Brain microvascular endothelial cell (primary cell): ENCODE results near the gene ARHGAP24.

ENCODE experiments used
- DNase-seq: peaks from one replicate; pipeline ENCODE4 v3.0.0-alpha.2; 2020
- H3K27ac ChIP-seq: fragments of 250-450 bp; sonication (Bioruptor Pico); 2 replicates; pipeline ENCODE4 v1.5.1; 2020; ENCODE audit warnings: mild to moderate bottlenecking, moderate library complexity
- H3K27me3 ChIP-seq: fragments of 250-450 bp; sonication (Bioruptor Pico); replicated peaks from 2 replicates; pipeline ENCODE4 v1.5.1; 2020; ENCODE audit warnings: mild to moderate bottlenecking
- H3K36me3 ChIP-seq: fragments of 250-450 bp; sonication (Bioruptor Pico); replicated peaks from 2 replicates; pipeline ENCODE4 v1.5.1; 2020; ENCODE audit warnings: mild to moderate bottlenecking
- H3K4me3 ChIP-seq: 2 replicates; pipeline ENCODE4 v1.5.1; 2011; ENCODE audit warnings: low read depth, mild to moderate bottlenecking, control low read depth, low read length, moderate library complexity
- in situ Hi-C: cut with HindIII; loops from 2 replicates; pipeline ENCODE4 v1.10.0; 2017; ENCODE audit warnings: low sequenced_read_pairs, low pct_ligation_motif_present
- TF ChIP-seq, protein P1 (sequence below): IDR thresholded peaks from 2 replicates; pipeline ENCODE4 v1.5.1; 2011; ENCODE audit warnings: low read depth, mild to moderate bottlenecking, moderate library complexity, low read length, control low read depth, inconsistent platforms; ENCODE audit errors: missing control alignments

The ARHGAP24 gene

DNA sequence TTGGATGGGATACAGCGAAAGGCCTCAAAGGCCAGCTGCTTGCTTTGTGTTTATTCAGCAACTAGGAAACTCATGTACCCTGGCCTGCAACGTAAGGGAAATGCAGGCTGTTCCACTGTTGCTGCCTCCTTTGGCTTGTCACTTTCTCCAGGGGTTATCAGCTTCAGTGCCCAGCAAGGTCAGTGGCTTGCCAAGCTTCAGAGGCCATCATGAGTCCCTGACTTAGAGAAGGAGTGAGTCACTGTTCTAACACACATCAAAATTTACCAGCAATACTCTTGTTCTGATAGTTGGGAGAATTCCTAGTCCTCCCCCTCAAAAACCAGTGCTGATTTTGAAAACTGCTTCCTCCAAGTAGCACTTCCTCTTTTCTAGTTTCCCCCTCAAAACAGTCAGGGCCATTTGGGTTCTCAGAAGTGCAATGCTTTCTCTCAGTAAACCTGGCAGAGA lies 250.8 kb downstream of the ARHGAP24 start:
- in situ Hi-C loops = no loop called here
- no peak overlapping the region for H3K4me3 ChIP-seq
- H3K27ac ChIP-seq = no peak overlapping the region
- no peaks in the 10 kb centered on the region for H3K27me3 ChIP-seq
- no peaks in the 10 kb centered on the region for H3K36me3 ChIP-seq
- DNase-seq = no peak
- TF ChIP-seq, protein P1, sequence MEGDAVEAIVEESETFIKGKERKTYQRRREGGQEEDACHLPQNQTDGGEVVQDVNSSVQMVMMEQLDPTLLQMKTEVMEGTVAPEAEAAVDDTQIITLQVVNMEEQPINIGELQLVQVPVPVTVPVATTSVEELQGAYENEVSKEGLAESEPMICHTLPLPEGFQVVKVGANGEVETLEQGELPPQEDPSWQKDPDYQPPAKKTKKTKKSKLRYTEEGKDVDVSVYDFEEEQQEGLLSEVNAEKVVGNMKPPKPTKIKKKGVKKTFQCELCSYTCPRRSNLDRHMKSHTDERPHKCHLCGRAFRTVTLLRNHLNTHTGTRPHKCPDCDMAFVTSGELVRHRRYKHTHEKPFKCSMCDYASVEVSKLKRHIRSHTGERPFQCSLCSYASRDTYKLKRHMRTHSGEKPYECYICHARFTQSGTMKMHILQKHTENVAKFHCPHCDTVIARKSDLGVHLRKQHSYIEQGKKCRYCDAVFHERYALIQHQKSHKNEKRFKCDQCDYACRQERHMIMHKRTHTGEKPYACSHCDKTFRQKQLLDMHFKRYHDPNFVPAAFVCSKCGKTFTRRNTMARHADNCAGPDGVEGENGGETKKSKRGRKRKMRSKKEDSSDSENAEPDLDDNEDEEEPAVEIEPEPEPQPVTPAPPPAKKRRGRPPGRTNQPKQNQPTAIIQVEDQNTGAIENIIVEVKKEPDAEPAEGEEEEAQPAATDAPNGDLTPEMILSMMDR = no peak

DNA sequence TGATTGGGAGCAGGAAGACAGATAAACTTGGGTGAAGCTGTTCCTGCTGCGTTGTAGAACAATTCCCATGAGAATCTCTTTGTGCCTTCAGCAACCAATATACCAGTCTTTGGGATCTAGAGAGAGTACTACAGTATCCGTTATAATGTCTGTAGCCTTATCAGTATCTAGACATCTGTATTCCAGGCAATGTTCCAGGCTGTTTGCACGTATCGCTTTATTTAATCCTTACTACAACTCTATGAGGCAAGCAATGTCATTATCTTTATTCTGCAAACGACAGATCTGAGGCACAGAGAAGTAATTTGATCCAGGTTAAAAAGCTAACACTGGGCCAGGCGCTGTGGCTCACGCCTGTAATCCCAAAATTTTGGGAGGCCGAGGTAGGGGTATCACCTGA lies 251.6 kb downstream of the ARHGAP24 start:
- DNase-seq = no peak
- H3K4me3 ChIP-seq = no peak overlapping the region
- no peaks in the 10 kb centered on the region for H3K27me3 ChIP-seq
- H3K27ac ChIP-seq = no peak overlapping the region
- TF ChIP-seq, protein P1 = no peak
- in situ Hi-C loops = no loop called here
- H3K36me3 ChIP-seq = no peaks in the 10 kb centered on the region

DNA sequence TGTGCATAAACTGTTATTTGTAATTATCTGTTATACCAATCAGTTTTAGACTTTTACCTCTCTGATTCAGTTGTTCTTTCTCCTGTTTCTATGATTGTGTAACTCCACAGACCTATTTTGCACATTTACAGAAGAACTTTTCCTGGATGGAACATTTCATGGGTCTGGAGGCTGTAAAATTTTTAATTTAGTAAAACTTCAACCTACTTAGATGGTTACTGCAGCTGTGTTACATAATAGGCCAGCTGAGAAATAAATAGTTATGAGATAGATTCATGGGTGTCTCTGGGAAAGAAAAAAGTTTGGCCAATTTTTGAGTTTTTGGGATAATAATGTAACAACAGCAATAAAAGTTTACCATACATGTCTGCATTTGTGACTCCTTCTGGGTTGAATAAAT lies 253.5 kb downstream of the ARHGAP24 start:
- TF ChIP-seq, protein P1 = no peak
- Histone ChIP-seq H3K4me3 (no peak overlapping the region), H3K27ac (no peak overlapping the region), H3K27me3 (no peaks in the 10 kb centered on the region), H3K36me3 (no peaks in the 10 kb centered on the region)
- in situ Hi-C loops = no loop called here
- no peak for DNase-seq

DNA sequence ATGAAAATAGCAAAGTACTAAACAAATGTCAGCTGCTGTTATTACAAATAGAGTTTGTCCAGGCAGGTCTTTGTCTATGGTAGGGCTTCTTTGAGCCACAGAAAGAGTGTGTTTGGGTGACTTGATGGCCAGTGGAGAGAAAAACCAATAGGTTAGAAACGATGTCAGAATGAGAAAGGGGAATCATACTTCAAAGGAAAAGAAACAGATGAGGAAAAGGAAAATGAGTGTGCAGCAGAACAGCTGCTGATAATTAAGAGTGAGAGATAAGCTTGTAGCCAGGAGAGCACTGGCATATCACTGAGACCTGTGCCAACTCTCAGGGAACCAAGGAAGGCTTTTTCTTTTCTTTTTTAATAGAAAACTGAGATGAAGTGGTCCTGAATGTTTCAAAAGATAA lies 257.2 kb downstream of the ARHGAP24 start:
- TF ChIP-seq, protein P1 = no peak
- H3K27ac ChIP-seq = no peak overlapping the region
- H3K4me3 ChIP-seq = no peak overlapping the region
- H3K36me3 ChIP-seq = no peaks in the 10 kb centered on the region
- in situ Hi-C loops = no loop called here
- H3K27me3 ChIP-seq = no peaks in the 10 kb centered on the region
- no peak for DNase-seq

DNA sequence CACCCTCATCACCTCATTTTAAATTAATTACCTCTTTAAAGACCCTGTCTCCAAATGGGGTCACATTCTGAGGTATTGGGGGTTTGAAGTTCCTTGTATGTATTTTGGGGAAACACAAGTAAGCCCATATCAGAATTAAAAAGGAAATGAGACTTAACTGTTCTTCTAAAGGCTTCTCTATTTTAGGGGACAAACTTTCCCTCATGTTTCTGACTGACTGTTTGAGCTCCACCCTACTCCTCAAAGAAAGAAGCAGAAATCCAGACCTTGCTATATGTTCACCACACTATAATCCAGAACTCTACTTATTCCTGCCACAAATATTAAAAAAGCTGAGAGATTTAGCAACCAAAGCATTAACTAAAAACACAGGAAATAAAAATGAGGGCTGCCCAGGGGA lies 258.8 kb downstream of the ARHGAP24 start:
- in situ Hi-C loops = no loop called here
- Histone ChIP-seq H3K4me3 (no peak overlapping the region), H3K36me3 (no peaks in the 10 kb centered on the region), H3K27ac (no peak overlapping the region), H3K27me3 (no peaks in the 10 kb centered on the region)
- TF ChIP-seq, protein P1 = no peak
- DNase-seq = no peak

DNA sequence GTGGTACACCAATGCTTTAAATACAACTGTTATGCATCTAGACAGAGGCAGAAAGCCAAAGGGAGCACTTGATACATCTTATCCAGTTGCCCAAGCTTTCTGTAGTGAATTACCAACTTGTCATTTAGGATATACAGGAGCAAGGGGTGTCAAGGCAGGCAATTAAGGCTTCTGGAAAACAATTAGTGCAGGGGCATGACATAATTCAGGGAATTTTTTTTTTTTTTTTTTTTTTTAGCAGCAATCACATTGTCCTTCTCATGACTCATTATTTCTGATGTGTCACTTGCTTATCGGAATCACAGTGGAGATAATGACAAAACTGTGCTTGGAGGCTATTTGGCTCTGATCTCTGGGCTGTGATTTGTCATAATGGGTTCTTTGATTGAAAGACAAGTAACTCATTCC lies 259.5 kb downstream of the ARHGAP24 start:
- no peaks in the 10 kb centered on the region for H3K36me3 ChIP-seq
- TF ChIP-seq, protein P1 = no peak
- in situ Hi-C loops = no loop called here
- no peaks in the 10 kb centered on the region for H3K27me3 ChIP-seq
- H3K27ac ChIP-seq = no peak overlapping the region
- H3K4me3 ChIP-seq = no peak overlapping the region
- no peak for DNase-seq
